Right lobe of liver (tissue), 6 donors: ENCODE results near the gene MTHFD1. TPM values are rescaled to one million over a fixed set of nuclear protein-coding genes. Genes with fewer than 3 reads are reported as not detected.

Experiments used
- ATAC-seq, 4 donors: fragments of 200-7000 bp; cut with Tn5 transposase; one replicate each; pipeline ENCODE4 v1.9.1; 2020; ENCODE audit warnings: mild to moderate bottlenecking in 4 of 4, moderate library complexity in 4 of 4
- DNase-seq, 3 donors: peaks; one replicate each; pipeline ENCODE4 v3.0.0-alpha.2; 2020
- H3K27ac ChIP-seq, 3 donors: fragments of 200-600 bp; one replicate each; pipeline ENCODE4 v1.8.0; 2022
- H3K27me3 ChIP-seq, 2 donors: fragments of 200-600 bp; one replicate each; pipeline ENCODE4 v1.8.0; 2022
- H3K36me3 ChIP-seq, 4 donors: fragments of 200-600 bp; sonication (generic) in 1 of 4; one replicate each; pipeline versions ENCODE4 v1.5.1 to v1.8.0; 2017 to 2022; ENCODE audit warnings: control low read depth in 1 of 4
- H3K4me1 ChIP-seq, 4 donors: fragments of 200-600 bp; sonication (generic) in 1 of 4; one replicate each; pipeline versions ENCODE4 v1.5.1 to v1.8.0; 2017 to 2022; ENCODE audit warnings: control low read depth in 1 of 4
- H3K4me3 ChIP-seq, 3 donors: fragments of 200-600 bp; one replicate each; pipeline ENCODE4 v1.8.0; 2022
- H3K9me3 ChIP-seq, 4 donors: fragments of 200-600 bp; sonication (generic) in 1 of 4; one replicate each; pipeline versions ENCODE4 v1.5.1 to v1.8.0; 2017 to 2022; ENCODE audit warnings: control low read depth in 1 of 4
- POLR2A ChIP-seq: fragments of 450-650 bp; IDR thresholded peaks from one replicate; pipeline ENCODE4 v1.6.1; 2017; ENCODE audit warnings: antibody characterized with exemption, mild to moderate bottlenecking
- WGBS: methylation state at CpG from one replicate; pipeline ENCODE4 v1.1.6; 2018; ENCODE audit warnings: low coverage, low lambda C conversion rate; ENCODE audit not compliant: insufficient coverage; ENCODE audit errors: missing lambda C conversion rate; 5-methylcytosine and 5-hydroxymethylcytosine counted together
- intact Hi-C, 2 donors: fragments of 100-400 bp; cut with DNase I; formaldehyde crosslinking; loops; one replicate each; pipeline versions ENCODE4 v1.11.2 to v1.14.1; 2022
- total RNA-seq, 6 experiments: library from RNA; depleted of rRNA in 2 of 6; stranded (reverse); fragments of >200 nt in 2 of 6; fragmentation: NEBNext Ultra II Directional in 3 of 6; extraction: Animal tissue kit (Norgen Biotek cat#: 25700) in 3 of 6; gene quantifications; one replicate each; pipeline versions ENCODE4 v1.1.0 to v1.2.4, GENCODE V29; 2016 to 2023
- TF ChIP-seq, protein P1 (sequence below), 4 donors: fragments of 200-600 bp in 3 of 4; fragments of 450-650 bp in 1 of 4; IDR thresholded peaks; one replicate each; pipeline versions ENCODE4 v1.5.1 to v1.8.0; 2016 to 2022; ENCODE audit warnings: antibody characterized with exemption in 4 of 4, mild to moderate bottlenecking in 2 of 4
- donor health status: DM: no; HTN: yes; CAD: no.
- donor health status: DM: no; HTN: no; CAD: no.
- donor health status: DM: no; HTN: no; CAD: no.
- donor health status: DM: no; HTN: yes; CAD: no.
- donor health status: DM: no; HTN: yes; CAD: no.

MTHFD1 gene
- total RNA-seq, 6 experiments from 2014 or later, result 158 to 265 (median 200) TPM

DNA sequence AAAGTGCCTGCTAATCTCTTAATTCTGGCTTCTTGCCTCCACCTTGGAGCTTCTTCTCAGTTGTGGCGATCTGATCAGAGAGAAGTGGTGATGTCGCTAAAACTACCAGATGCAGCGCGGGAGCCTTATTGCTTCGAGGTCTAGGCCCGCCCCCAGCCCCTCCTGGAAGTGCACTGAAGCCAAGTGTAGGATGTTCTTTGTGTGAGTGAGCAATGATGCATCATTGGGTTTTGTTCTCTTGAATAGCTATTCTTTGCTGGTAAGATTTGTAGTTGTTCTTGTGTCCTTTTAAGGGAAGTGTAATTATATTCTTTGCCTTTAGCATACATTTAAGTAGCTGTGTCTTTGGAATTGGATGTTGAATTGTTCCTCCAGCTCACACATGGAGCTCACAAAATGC lies 35.8 kb downstream of the MTHFD1 start:
- intact Hi-C loops, result no loop called here
- ATAC-seq (no peak), DNase-seq (no peak)
- no peaks in the 10 kb centered on the region for H3K9me3 ChIP-seq
- no peaks in the 10 kb centered on the region for H3K27me3 ChIP-seq
- no peaks in the 10 kb centered on the region for H3K4me1 ChIP-seq
- H3K36me3 ChIP-seq, result peaks cover 0 to 96% (median 56%) of the 10 kb centered on the region in 4 donors
- WGBS, result 100% methylated on average over 6 of the region's 6 CpGs
- TF ChIP-seq POLR2A, result no peak
- TF ChIP-seq, protein P1, sequence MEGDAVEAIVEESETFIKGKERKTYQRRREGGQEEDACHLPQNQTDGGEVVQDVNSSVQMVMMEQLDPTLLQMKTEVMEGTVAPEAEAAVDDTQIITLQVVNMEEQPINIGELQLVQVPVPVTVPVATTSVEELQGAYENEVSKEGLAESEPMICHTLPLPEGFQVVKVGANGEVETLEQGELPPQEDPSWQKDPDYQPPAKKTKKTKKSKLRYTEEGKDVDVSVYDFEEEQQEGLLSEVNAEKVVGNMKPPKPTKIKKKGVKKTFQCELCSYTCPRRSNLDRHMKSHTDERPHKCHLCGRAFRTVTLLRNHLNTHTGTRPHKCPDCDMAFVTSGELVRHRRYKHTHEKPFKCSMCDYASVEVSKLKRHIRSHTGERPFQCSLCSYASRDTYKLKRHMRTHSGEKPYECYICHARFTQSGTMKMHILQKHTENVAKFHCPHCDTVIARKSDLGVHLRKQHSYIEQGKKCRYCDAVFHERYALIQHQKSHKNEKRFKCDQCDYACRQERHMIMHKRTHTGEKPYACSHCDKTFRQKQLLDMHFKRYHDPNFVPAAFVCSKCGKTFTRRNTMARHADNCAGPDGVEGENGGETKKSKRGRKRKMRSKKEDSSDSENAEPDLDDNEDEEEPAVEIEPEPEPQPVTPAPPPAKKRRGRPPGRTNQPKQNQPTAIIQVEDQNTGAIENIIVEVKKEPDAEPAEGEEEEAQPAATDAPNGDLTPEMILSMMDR (IDR thresholded peaks at IDR 0.05), result no peak
- H3K27ac ChIP-seq, result no peak overlapping the region
- no peak overlapping the region for H3K4me3 ChIP-seq

GRCh38 chr14:64434528-64434927 lies 46.4 kb downstream of the MTHFD1 start:
- 71% methylated on average over 3 of the region's 3 CpGs for WGBS
- no peak for DNase-seq
- no peaks in the 10 kb centered on the region for H3K27me3 ChIP-seq
- H3K4me3 ChIP-seq, result no peak overlapping the region
- H3K9me3 ChIP-seq, result no peaks in the 10 kb centered on the region
- TF ChIP-seq, protein P1 (IDR thresholded peaks at IDR 0.05), result no peak
- no peak for TF ChIP-seq POLR2A
- no peaks in the 10 kb centered on the region for H3K4me1 ChIP-seq
- intact Hi-C loops, result no loop called here
- H3K36me3 ChIP-seq, result peaks cover 0 to 99% (median 58%) of the 10 kb centered on the region in 4 donors
- ATAC-seq, result no peak
- no peak overlapping the region for H3K27ac ChIP-seq

DNA sequence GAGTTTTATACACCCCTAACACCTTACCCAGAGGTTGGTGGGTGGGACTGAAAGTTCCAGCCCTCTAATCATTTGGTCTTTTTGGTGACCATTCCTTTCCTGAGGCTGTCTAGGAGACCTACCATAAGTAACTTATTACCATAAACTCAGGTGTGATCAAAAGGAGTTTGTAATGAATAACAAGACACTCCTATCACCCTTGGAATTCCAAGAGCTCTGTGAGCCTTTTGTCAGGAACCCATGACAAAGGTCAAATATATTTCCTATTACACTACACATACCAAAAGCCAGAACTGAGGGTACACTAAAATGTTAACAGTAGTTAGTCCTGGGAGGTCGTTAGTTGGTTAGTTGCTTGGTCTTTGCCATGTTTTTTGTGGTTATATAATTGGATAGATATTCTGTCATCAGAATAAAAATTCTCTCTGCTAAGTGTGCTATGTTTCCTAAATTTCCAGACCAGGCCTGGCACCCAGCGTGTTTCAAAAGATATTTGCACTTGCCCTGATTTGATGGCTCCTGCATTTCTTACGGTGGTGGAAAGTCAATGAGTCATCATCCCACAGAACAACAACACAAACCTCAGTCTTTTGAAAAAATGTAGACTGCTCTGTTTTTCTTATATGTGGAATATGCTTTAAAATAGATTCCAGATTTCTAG lies 50.2 kb downstream of the MTHFD1 start:
- H3K4me1 ChIP-seq, result no peaks in the 10 kb centered on the region
- no peak for DNase-seq
- intact Hi-C loops, result no loop called here
- TF ChIP-seq POLR2A, result no peak
- TF ChIP-seq, protein P1 (IDR thresholded peaks at IDR 0.05), result no peak
- H3K4me3 ChIP-seq, result no peak overlapping the region
- no peak overlapping the region for H3K27ac ChIP-seq
- no peaks in the 10 kb centered on the region for H3K27me3 ChIP-seq
- WGBS, result 79% methylated on average over 3 of the region's 3 CpGs
- no peak for ATAC-seq
- H3K9me3 ChIP-seq, result no peaks in the 10 kb centered on the region
- H3K36me3 ChIP-seq, result peaks cover 0 to 99% (median 53%) of the 10 kb centered on the region in 4 donors

GRCh38 chr14:64439141-64439540 lies 51.0 kb downstream of the MTHFD1 start:
- peaks cover 0 to 99% (median 54%) of the 10 kb centered on the region in 4 donors for H3K36me3 ChIP-seq
- no peak for DNase-seq
- no peak for ATAC-seq
- H3K4me3 ChIP-seq, result no peak overlapping the region
- WGBS, result 98% methylated on average over 6 of the region's 6 CpGs
- TF ChIP-seq, protein P1 (IDR thresholded peaks at IDR 0.05), result no peak
- intact Hi-C loops, result no loop called here
- no peaks in the 10 kb centered on the region for H3K9me3 ChIP-seq
- no peak overlapping the region for H3K27ac ChIP-seq
- H3K4me1 ChIP-seq, result no peaks in the 10 kb centered on the region
- no peaks in the 10 kb centered on the region for H3K27me3 ChIP-seq
